HepG2 (cell line): ENCODE results near the gene DNAJC11. TPM values are rescaled to one million over a fixed set of nuclear protein-coding genes. Genes with fewer than 3 reads are reported as not detected.

Source experiments
- BHLHE40 ChIP-seq: IDR thresholded peaks from 2 replicates; pipeline ENCODE4 v1.6.1; 2011; ENCODE audit warnings: low read length, improper control_type of control experiment
- CAMTA2 ChIP-seq: sonication (generic); formaldehyde crosslinking; IDR thresholded peaks from 2 replicates; pipeline ENCODE4 v1.4.0; 2020; ENCODE audit warnings: mild to moderate bottlenecking, missing genetic modification reagents, borderline replicate concordance
- CREB1 ChIP-seq, 2 experiments: fragments of 450-650 bp in 1 of 2; IDR thresholded peaks; 2 replicates each; pipeline ENCODE4 v1.6.1; 2016 to 2017; ENCODE audit warnings: control low read depth in 1 of 2, mild to moderate bottlenecking in 1 of 2, missing compliant biosample characterization in 1 of 2, missing genetic modification characterization in 1 of 2
- FOXC1 ChIP-seq: sonication (generic); formaldehyde crosslinking; IDR thresholded peaks from 2 replicates; pipeline ENCODE4 v1.8.0; 2022; ENCODE audit warnings: mild to moderate bottlenecking, missing genetic modification reagents, borderline replicate concordance
- FOXO1 ChIP-seq: sonication (generic); formaldehyde crosslinking; IDR thresholded peaks from 2 replicates; pipeline ENCODE4 v1.4.0; 2020; ENCODE audit warnings: missing genetic modification reagents
- ISX ChIP-seq: sonication (generic); formaldehyde crosslinking; conservative IDR thresholded peaks from 2 replicates; pipeline ENCODE4 v1.5.0; 2020; ENCODE audit warnings: missing genetic modification reagents
- JUN ChIP-seq: sonication (generic); formaldehyde crosslinking; IDR thresholded peaks from 2 replicates; pipeline ENCODE4 v1.4.0; 2020; ENCODE audit warnings: mild to moderate bottlenecking, missing genetic modification reagents
- KDM3A ChIP-seq: IDR thresholded peaks from 2 replicates; pipeline ENCODE4 v1.6.1; 2018; ENCODE audit warnings: low read depth, missing compliant biosample characterization
- LCORL ChIP-seq, 2 experiments: fragments of 450-650 bp in 1 of 2; sonication (generic) in 1 of 2; formaldehyde crosslinking in 1 of 2; IDR thresholded peaks; 2 replicates each; pipeline versions ENCODE4 v1.5.0 to v1.6.1; 2017 to 2020; ENCODE audit warnings: antibody characterized with exemption in 1 of 2, missing genetic modification reagents in 1 of 2
- NFIC ChIP-seq: IDR thresholded peaks from 2 replicates; pipeline ENCODE4 v1.6.1; 2012; ENCODE audit warnings: mild to moderate bottlenecking, low read length, inconsistent platforms
- RFXAP ChIP-seq: sonication (generic); formaldehyde crosslinking; IDR thresholded peaks from 2 replicates; pipeline ENCODE4 v1.4.0; 2020; ENCODE audit warnings: missing genetic modification reagents, borderline replicate concordance
- SALL1 ChIP-seq: sonication (generic); formaldehyde crosslinking; IDR thresholded peaks from 2 replicates; pipeline ENCODE4 v1.8.0; 2022; ENCODE audit warnings: mild to moderate bottlenecking, missing genetic modification reagents
- TCF7L2 ChIP-seq: IDR thresholded peaks from 2 replicates; pipeline ENCODE4 v1.6.1; 2011; ENCODE audit warnings: mild to moderate bottlenecking, low read depth, low read length, moderate library complexity
- TGIF2 ChIP-seq: IDR thresholded peaks from 2 replicates; pipeline ENCODE4 v1.6.1; 2016; ENCODE audit warnings: control low read depth, missing compliant biosample characterization
- U2AF2 ChIP-seq: fragments of 200-400 bp; formaldehyde crosslinking; IDR thresholded peaks from 2 replicates; pipeline ENCODE4 v1.6.1; 2017; ENCODE audit warnings: low read depth, mild to moderate bottlenecking, low read length
- ZC3H13 ChIP-seq: sonication (generic); formaldehyde crosslinking; IDR thresholded peaks from 2 replicates; pipeline ENCODE4 v1.8.1; 2023; ENCODE audit warnings: mild to moderate bottlenecking, missing genetic modification reagents, moderate library complexity
- ZFY ChIP-seq: sonication (generic); formaldehyde crosslinking; IDR thresholded peaks from 2 replicates; pipeline ENCODE4 v1.4.0; 2020; ENCODE audit warnings: missing genetic modification reagents
- ZFYVE20 ChIP-seq: sonication (generic); formaldehyde crosslinking; IDR thresholded peaks from 2 replicates; pipeline ENCODE4 v1.8.0; 2023; ENCODE audit warnings: low read depth, mild to moderate bottlenecking, moderate library complexity, missing genetic modification reagents, borderline replicate concordance
- ZNF224 ChIP-seq: sonication (generic); formaldehyde crosslinking; IDR thresholded peaks from 2 replicates; pipeline ENCODE4 v1.5.0; 2020; ENCODE audit warnings: mild to moderate bottlenecking, missing genetic modification reagents
- ZNF225 ChIP-seq: sonication (generic); formaldehyde crosslinking; IDR thresholded peaks from 2 replicates; pipeline ENCODE4 v1.4.0; 2020; ENCODE audit warnings: mild to moderate bottlenecking, missing genetic modification reagents
- ZNF646 ChIP-seq: sonication (generic); formaldehyde crosslinking; IDR thresholded peaks from 2 replicates; pipeline ENCODE4 v1.9.0; 2021; ENCODE audit warnings: mild to moderate bottlenecking, missing genetic modification reagents
- ZNF776 ChIP-seq: sonication (generic); formaldehyde crosslinking; IDR thresholded peaks from 2 replicates; pipeline ENCODE4 v1.4.0; 2020; ENCODE audit warnings: mild to moderate bottlenecking, missing genetic modification reagents
- ZSCAN5A ChIP-seq: sonication (generic); formaldehyde crosslinking; IDR thresholded peaks from 2 replicates; pipeline ENCODE4 v1.8.0; 2022; ENCODE audit warnings: mild to moderate bottlenecking, missing genetic modification reagents, borderline replicate concordance
- polyA plus RNA-seq, 8 experiments: library from polyadenylated mRNA; depleted of rRNA in 3 of 8; stranded (reverse) in 7 of 8; unstranded in 1 of 8; fragments of >200 nt; fragmentation: Illumina TruSeq in 4 of 8; extraction: Trizol in 4 of 8; gene quantifications; 2 replicates each; pipeline versions ENCODE4 v1.2.1 to v1.2.3, GENCODE V29; 2011 to 2016; ENCODE audit warnings: low read depth in 4 of 8, missing spikeins in 1 of 8, mixed read lengths in 1 of 8; ENCODE audit not compliant: insufficient read depth in 1 of 8
- total RNA-seq, 5 experiments: library from RNA; depleted of rRNA; stranded (reverse); fragments of >200 nt; fragmentation: Illumina TruSeq; extraction: Trizol; gene quantifications; 2 replicates each; pipeline ENCODE4 v1.2.3, GENCODE V29; 2016; ENCODE audit warnings: low read depth in 1 of 5

Gene DNAJC11
- total and polyA plus RNA-seq, 2 of the 13 experiments (the other 11 are each of a cell fraction or from before 2014, with no cell fraction given), result 25.1 to 47.6 TPM

GRCh38 chr1:6601923-6602668 is 99.5 kb downstream of the DNAJC11 start (continued):
- TF ChIP-seq ZSCAN5A (CRISPR knock-in tag) (no peak), TCF7L2 (no peak), ZNF224 (CRISPR knock-in tag) (peak; percentile 20; the same call in 1 of the 2 replicates), U2AF2 (no peak), NFIC (no peak), FOXO1 (no peak), FOXC1 (CRISPR knock-in tag) (peak; percentile 76; the same call in 1 of the 2 replicates), ZFY (CRISPR knock-in tag) (peak; percentile 77), TGIF2 (CRISPR knock-in tag) (peak; percentile 75; the same call in 1 of the 2 replicates), ZC3H13 (CRISPR knock-in tag) (no peak; the same call in 1 of the 2 replicates), ZNF225 (CRISPR knock-in tag) (0 out of 2 replicates have a peak, but pooled peaks have one; percentile 63), LCORL (IDR thresholded peaks at IDR 0.05) (no peak), LCORL (CRISPR knock-in tag; IDR thresholded peaks at IDR 0.05) (0 out of 2 replicates have a peak, but pooled peaks have one; percentile 25), JUN (CRISPR knock-in tag) (no peak), ZNF776 (CRISPR knock-in tag) (peak; percentile 82; the same call in 1 of the 2 replicates), RFXAP (CRISPR knock-in tag) (0 out of 2 replicates have a peak, but pooled peaks have one; percentile 69), BHLHE40 (no peak), ZFYVE20 (CRISPR knock-in tag) (peak; percentile 65; the same call in 1 of the 2 replicates), CAMTA2 (CRISPR knock-in tag) (no peak), KDM3A (no peak), ZNF646 (CRISPR knock-in tag) (no peak), CREB1 (IDR thresholded peaks at IDR 0.05) (no peak), CREB1 (CRISPR knock-in tag; IDR thresholded peaks at IDR 0.05) (no peak), ISX (CRISPR knock-in tag) (0 out of 2 replicates have a peak, but pooled peaks have one; percentile 34), SALL1 (peak; percentile 30)
